GM12864 (cell line): ENCODE measurements around the gene GALNT18.

Source experiments
- DNase-seq: peaks from one replicate; pipeline ENCODE4 v3.0.0-alpha.2; 2011; ENCODE audit warnings: low read depth
- H3K4me3 ChIP-seq: 2 replicates; pipeline ENCODE4 v1.5.1; 2011; ENCODE audit warnings: mild to moderate bottlenecking, low read depth, low read length, control low read depth
- TF ChIP-seq, protein P1 (sequence below): IDR thresholded peaks from 2 replicates; pipeline ENCODE4 v1.5.1; 2011; ENCODE audit warnings: low read depth, mild to moderate bottlenecking, moderate library complexity, low read length, control low read depth, inconsistent platforms; ENCODE audit errors: missing control alignments

GALNT18 gene

DNA sequence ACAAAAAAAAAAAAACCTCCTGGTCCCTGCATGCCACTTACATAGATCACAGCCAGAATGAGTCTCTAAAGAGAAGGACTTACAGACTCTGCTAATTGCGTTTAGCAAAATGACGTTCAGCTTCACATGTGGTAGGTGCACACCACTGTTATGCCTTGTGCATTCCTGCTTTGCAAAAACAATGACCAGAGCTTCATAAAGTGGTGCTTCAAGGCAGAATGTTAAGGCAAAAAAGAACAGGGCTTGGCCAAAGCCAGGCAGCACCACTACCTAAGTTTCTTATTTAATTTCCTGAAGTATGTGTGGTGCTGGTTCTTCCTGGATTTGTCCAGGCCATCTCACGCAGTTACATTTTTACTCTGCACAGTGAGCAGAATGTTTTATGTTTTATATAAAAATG, 85.2 kb downstream of the GALNT18 start:
- TF ChIP-seq, protein P1, sequence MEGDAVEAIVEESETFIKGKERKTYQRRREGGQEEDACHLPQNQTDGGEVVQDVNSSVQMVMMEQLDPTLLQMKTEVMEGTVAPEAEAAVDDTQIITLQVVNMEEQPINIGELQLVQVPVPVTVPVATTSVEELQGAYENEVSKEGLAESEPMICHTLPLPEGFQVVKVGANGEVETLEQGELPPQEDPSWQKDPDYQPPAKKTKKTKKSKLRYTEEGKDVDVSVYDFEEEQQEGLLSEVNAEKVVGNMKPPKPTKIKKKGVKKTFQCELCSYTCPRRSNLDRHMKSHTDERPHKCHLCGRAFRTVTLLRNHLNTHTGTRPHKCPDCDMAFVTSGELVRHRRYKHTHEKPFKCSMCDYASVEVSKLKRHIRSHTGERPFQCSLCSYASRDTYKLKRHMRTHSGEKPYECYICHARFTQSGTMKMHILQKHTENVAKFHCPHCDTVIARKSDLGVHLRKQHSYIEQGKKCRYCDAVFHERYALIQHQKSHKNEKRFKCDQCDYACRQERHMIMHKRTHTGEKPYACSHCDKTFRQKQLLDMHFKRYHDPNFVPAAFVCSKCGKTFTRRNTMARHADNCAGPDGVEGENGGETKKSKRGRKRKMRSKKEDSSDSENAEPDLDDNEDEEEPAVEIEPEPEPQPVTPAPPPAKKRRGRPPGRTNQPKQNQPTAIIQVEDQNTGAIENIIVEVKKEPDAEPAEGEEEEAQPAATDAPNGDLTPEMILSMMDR: no peak
- no peak for DNase-seq
- no peak overlapping the region for H3K4me3 ChIP-seq

DNA sequence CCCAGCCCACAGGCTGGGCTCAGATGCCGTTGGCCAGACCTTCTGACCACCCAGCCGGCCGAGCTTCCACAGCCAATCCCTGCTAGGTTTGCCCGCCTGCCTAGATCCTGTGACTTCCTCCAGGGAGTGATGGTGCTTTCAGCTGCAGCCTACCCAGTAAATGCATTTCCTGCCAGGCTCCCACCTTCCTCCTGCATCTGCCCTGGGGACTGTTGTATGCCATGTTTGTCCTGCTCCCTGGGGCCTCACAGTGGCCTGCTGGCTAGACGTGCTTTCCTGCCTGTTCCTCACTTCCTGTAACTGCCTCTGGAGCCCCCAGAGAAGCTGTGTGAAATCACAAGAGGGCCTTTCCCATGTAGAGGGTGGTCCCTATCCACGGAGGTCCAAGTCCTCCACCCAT, 86.2 kb downstream of the GALNT18 start:
- H3K4me3 ChIP-seq: no peak overlapping the region
- TF ChIP-seq, protein P1: no peak
- no peak for DNase-seq

DNA sequence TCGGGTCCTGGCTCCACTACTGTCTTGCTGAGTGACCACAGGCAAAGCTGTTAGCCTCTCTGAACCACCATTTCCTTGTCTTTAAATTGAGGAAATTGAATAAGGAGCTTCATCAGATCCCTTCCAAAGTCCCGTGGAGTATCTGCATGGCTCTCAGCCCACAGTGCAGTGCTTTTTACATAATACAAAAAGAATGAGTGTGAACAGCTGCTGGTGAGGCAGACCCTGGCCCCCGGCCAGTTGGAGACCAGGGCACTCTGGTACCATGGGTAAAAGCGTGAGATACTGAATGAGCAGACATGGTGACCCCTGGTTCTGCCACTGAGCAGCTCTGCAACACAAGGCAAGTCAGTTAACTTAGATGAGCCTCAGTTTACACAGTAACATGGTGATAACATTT, 86.8 kb downstream of the GALNT18 start:
- no peak overlapping the region for H3K4me3 ChIP-seq
- no peak for DNase-seq
- TF ChIP-seq, protein P1: no peak

DNA sequence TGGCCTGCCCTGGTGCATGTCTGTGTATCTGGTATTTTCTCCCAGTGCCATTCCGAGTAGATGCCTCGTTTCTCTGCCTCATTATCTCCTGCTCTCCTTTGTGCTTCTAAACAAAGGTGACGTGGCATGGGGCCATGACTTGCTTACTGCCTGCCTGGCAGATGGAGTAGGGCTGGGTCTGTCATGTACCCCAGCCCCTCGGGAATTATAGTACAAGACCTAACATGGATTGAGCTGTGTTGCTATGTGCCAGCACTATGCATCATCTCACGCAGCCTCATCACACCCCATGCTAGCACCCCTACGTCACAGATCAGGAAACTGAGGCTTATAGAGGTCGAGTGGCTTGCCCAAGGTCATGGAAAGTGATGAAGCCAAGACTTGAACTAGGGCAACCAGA, 88.1 kb downstream of the GALNT18 start:
- H3K4me3 ChIP-seq: no peak overlapping the region
- TF ChIP-seq, protein P1: no peak
- DNase-seq: no peak

DNA sequence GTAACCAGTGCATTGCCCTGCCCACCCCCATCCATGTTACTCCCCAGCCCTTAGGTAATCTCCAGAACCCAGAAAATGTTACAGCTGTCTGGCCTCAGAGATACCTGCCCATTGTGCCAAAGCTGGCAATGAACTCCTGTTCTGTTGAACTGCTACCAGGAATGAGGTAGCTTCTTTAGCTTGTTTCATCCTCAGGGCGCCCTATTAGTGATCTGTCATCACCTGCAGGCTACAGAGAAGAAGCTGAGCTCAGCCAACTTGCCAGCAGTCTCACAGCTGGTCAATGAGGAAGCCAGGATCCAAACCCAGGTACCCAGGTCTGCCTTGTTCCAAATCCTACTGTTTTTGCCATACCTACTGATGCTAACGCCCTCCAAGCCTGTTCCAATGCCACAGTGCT, 88.7 kb downstream of the GALNT18 start:
- no peak overlapping the region for H3K4me3 ChIP-seq
- TF ChIP-seq, protein P1: no peak
- no peak for DNase-seq

DNA sequence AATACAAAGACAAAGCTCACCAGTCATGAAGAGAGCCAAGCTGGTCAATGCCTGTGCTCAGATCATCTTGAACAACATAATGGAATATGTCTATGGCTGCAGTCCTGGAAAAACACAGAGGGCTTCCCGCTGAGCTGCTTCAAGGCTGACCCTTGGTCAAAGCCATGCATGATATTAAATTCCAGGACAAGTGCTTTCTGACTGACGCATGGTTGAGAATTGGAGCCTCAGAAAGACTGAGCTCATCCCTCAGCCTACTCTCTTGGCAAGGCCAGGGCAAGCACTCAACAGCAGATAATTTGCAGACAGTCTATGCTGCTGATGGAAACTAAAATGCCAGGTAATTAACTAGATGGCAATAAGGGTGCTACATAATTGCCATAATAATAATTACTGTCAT, 89.2 kb downstream of the GALNT18 start:
- H3K4me3 ChIP-seq: no peak overlapping the region
- TF ChIP-seq, protein P1: no peak
- DNase-seq: no peak

DNA sequence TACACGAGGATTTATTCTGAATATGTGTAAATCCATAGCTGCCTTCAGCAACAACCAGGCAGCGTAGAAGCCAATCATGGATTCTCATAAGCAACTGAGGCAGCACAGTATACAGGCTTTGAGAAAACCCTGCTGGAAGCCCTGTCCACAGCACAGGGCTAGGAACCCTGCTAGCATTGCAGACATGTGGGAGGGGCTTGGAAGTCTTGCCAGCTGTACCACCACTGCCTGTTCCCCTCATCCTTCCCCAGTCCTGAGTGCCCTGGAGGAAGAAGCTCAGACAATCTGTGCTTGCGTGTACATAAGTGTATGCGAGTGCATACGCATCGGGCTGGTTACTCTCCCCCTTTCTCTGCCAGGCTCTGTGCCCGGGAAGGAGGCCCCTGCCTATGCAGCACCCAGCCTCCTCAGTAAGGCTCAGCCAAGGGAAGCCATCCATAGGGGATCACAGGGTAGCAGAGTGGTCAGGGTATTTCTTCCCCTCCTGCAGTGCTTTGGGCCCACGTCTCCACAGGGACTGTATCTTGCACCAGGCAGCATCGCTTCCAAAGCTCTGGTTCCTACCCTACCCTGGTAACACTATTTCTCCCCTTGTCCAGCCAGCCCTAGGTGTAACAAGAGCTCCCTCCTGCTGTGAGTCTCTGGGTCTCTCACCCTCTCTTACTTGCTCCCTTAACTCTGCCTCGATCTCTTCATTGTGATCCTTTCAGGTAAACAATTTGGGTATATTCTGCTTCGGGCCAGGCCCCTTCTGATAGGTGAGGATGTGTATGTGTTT, 90.5 kb downstream of the GALNT18 start:
- TF ChIP-seq, protein P1: no peak
- DNase-seq: no peak
- H3K4me3 ChIP-seq: no peak overlapping the region
